ENCODE data around the gene VSIG4.

GRCh38 chrX:66042307-66043077 lies 2.6 kb upstream of the VSIG4 start:
- TF ChIP-seq, protein P1, sequence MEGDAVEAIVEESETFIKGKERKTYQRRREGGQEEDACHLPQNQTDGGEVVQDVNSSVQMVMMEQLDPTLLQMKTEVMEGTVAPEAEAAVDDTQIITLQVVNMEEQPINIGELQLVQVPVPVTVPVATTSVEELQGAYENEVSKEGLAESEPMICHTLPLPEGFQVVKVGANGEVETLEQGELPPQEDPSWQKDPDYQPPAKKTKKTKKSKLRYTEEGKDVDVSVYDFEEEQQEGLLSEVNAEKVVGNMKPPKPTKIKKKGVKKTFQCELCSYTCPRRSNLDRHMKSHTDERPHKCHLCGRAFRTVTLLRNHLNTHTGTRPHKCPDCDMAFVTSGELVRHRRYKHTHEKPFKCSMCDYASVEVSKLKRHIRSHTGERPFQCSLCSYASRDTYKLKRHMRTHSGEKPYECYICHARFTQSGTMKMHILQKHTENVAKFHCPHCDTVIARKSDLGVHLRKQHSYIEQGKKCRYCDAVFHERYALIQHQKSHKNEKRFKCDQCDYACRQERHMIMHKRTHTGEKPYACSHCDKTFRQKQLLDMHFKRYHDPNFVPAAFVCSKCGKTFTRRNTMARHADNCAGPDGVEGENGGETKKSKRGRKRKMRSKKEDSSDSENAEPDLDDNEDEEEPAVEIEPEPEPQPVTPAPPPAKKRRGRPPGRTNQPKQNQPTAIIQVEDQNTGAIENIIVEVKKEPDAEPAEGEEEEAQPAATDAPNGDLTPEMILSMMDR (IDR thresholded peaks at IDR 0.05), result no peak
- TF ChIP-seq POLR2A (IDR thresholded peaks at IDR 0.05) (no peak), POLR2AphosphoS5 (IDR thresholded peaks at IDR 0.05) (no peak)
